Measurements from ENCODE around the gene NRXN3.

NRXN3 gene

DNA sequence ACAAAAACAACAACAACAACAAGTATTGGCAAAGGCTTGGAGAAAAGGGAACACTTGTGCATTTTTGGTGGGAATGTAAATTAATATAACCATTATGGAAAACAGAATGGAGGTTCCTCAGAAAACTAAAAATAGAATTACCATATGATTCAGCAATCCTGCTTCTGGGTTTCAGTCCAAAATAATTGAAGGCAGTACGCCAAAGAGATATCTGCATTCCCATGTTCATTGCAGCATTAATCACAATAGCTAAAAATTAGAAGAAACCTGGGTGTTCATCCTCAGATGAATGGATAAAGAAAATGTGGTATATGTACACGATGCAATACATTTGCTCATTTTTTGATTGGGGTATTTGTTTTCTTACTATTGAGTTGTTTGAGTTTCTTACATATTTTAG is 813.0 kb downstream of the NRXN3 start:
- TF ChIP-seq, protein P1, sequence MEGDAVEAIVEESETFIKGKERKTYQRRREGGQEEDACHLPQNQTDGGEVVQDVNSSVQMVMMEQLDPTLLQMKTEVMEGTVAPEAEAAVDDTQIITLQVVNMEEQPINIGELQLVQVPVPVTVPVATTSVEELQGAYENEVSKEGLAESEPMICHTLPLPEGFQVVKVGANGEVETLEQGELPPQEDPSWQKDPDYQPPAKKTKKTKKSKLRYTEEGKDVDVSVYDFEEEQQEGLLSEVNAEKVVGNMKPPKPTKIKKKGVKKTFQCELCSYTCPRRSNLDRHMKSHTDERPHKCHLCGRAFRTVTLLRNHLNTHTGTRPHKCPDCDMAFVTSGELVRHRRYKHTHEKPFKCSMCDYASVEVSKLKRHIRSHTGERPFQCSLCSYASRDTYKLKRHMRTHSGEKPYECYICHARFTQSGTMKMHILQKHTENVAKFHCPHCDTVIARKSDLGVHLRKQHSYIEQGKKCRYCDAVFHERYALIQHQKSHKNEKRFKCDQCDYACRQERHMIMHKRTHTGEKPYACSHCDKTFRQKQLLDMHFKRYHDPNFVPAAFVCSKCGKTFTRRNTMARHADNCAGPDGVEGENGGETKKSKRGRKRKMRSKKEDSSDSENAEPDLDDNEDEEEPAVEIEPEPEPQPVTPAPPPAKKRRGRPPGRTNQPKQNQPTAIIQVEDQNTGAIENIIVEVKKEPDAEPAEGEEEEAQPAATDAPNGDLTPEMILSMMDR (IDR thresholded peaks at IDR 0.05) = no peak

DNA sequence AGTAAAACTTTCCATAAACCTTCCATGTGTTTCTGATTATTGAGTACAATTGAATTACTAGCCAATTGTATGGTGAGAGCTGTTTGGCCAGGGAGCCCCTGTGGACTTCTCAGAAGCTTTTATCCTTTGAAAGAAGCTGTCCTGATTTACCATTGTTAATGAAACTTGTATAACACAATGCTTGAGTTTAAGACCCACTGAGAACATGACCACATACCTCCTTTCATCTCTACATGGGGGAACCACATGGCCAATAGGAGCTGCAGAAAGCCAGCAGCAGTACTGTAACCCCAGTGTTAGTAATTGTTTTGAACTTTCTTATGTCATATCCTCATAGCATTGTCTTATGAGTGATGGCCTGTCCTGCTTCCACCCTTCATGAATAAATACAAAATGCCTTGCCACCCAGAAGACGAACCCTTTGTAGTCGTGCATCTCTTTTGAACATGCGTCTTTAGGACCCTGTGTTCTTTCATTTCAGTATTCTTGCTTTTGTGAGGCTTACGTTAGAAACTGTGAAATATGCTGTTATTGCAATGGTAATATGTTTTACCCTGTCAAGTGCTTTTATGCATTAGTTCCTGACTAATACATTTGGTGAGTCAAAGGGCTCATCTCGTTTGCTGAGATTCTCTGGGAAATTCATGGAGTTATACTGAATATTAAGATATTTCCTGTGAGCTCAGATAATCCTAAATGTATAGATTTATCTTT is 815.7 kb downstream of the NRXN3 start:
- TF ChIP-seq, protein P1 (IDR thresholded peaks at IDR 0.05) = no peak

DNA sequence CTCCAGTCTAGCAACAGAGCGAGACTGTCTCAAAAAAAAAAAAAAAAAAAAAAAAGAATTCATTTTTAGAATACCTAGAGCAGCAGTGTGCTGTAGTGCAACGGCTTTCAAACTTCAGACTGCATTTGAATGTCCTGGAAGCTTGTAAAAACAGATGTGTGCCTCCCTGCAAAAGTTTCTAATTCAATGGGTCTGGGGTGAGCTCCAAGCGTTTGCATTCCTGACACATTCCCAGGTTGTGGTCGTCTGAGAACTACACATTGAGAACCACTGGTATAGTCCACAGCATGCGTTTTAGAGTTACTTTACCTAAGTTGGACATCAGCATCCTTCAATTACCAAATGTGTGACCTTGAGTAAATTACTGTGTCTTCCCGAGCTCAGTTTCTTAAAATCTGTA is 816.8 kb downstream of the NRXN3 start:
- TF ChIP-seq, protein P1 (IDR thresholded peaks at IDR 0.05) = no peak

DNA sequence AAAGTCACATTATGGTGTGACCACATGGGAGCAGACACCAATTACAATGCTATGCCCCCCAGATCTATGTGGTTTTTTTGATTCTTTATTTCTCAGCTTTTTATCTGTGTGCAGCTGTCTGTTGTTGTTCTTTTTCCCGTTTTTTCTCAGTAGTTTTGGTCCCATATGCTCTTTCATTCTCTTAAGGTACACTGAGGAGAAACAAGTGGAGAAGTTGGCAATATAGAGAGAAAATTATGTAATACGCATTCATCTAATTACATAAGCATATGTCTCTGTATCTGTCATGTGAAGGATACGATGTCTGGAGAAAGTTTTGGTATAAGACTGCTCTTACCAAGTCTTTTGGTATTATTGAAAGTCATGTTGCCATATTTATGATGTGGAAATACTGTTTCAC is 819.0 kb downstream of the NRXN3 start:
- TF ChIP-seq, protein P1 (IDR thresholded peaks at IDR 0.05) = no peak

DNA sequence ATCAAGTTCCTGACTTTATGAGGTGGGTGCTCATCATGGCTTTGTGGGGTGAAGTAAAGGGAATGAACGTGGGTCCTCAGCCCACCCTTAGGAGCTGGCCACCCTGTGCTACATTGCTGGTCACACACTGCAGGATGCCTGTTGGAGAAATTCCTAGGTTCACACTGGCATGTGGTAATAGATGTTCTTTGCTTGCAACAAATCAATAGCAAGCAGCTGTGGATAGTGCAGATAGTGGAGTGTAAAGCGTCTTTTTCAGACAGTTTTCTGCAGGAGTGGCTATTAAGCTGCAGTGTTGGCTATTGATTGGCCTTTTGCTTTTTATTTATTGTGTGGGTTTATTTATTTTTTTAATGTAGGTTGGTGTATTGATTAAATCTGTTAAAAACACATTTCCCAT is 822.7 kb downstream of the NRXN3 start:
- TF ChIP-seq, protein P1 (IDR thresholded peaks at IDR 0.05) = no peak

DNA sequence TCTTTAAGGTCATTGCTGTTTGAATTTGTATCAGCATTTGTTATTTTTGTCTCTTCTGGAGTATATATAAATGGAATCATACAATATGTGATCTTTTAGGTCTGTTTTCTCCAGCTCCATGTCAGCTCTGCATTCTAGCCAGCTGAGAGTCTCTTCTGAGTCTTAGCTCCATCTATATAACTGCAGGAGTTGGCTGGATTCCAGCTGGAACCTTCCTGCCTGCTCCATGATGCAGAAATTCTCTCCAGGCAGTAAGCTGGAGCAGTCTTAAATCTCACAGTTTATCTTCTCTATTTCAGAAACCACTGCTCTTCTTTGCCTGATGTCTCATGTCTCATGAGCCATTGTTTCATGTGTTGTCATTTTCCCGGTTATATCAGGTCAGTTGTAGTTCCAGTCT is 827.6 kb downstream of the NRXN3 start:
- TF ChIP-seq, protein P1 (IDR thresholded peaks at IDR 0.05) = no peak

DNA sequence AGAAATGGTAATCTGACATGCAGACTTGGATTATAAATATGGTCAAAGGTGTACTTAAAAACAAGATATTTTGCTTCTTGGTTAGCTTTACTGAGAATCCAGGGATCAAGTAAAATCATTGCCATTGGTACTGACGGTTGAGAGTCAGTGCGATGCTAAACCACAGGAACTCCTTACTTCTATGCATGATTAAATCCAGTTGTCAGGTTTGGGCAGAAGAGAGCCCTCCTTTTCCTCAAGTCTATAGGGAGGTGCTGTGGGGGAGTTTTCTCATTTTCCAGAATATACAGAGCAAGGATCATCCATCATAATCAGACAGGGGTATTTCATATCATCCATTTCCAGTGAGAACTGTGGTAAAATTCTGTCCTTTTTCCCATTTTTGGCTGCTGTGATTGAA is 839.1 kb downstream of the NRXN3 start:
- TF ChIP-seq, protein P1 (IDR thresholded peaks at IDR 0.05) = no peak

All from LNCAP (cell line).